GM23248 (cell line): Measurements from ENCODE around the gene EVI5L. TPM values are rescaled to one million over a fixed set of nuclear protein-coding genes. Genes with fewer than 3 reads are reported as not detected.

Experiments
- DNase-seq: peaks from one replicate; pipeline ENCODE4 v3.0.0-alpha.2; 2015
- H2AFZ ChIP-seq: fragments of 200-600 bp; sonication (generic); 2 replicates; pipeline ENCODE4 v1.6.1; 2016; ENCODE audit warnings: antibody characterized with exemption
- H3F3A ChIP-seq: fragments of 200-600 bp; sonication (generic); 2 replicates; pipeline ENCODE4 v1.6.1; 2016; ENCODE audit warnings: mild to moderate bottlenecking, antibody characterized with exemption, mixed run types; ENCODE audit not compliant: insufficient read depth
- H3K27ac ChIP-seq: fragments of 200-600 bp; sonication (generic); 2 replicates; pipeline ENCODE4 v1.5.1; 2016; ENCODE audit warnings: mild to moderate bottlenecking
- H3K27me3 ChIP-seq: fragments of 200-600 bp; sonication (generic); replicated peaks from 2 replicates; pipeline ENCODE4 v1.6.1; 2016; ENCODE audit warnings: mild to moderate bottlenecking; ENCODE audit not compliant: insufficient read depth
- H3K36me3 ChIP-seq: fragments of 200-600 bp; sonication (generic); 2 replicates; pipeline ENCODE4 v1.6.1; 2016; ENCODE audit warnings: low read depth, mild to moderate bottlenecking
- H3K4me1 ChIP-seq: fragments of 200-600 bp; sonication (generic); 2 replicates; pipeline ENCODE4 v1.6.1; 2016; ENCODE audit warnings: mild to moderate bottlenecking; ENCODE audit not compliant: insufficient read depth
- H3K4me2 ChIP-seq: fragments of 200-600 bp; sonication (generic); one replicate; pipeline ENCODE4 v1.6.1; 2016; ENCODE audit warnings: mild to moderate bottlenecking; ENCODE audit not compliant: unreplicated experiment
- H3K4me3 ChIP-seq: fragments of 200-600 bp; sonication (generic); 2 replicates; pipeline ENCODE4 v1.5.1; 2016; ENCODE audit warnings: mild to moderate bottlenecking
- H3K79me2 ChIP-seq: fragments of 200-600 bp; sonication (generic); 2 replicates; pipeline ENCODE4 v1.6.1; 2016; ENCODE audit warnings: mild to moderate bottlenecking; ENCODE audit not compliant: insufficient read depth
- H3K9ac ChIP-seq: fragments of 200-600 bp; sonication (generic); 2 replicates; pipeline ENCODE4 v1.6.1; 2016; ENCODE audit warnings: mild to moderate bottlenecking
- H3K9me2 ChIP-seq: fragments of 200-600 bp; sonication (generic); 2 replicates; pipeline ENCODE4 v1.6.1; 2016; ENCODE audit warnings: mixed run types, mild to moderate bottlenecking, moderate library complexity; ENCODE audit not compliant: insufficient read depth
- H3K9me3 ChIP-seq: fragments of 200-600 bp; sonication (generic); one replicate; pipeline ENCODE4 v1.6.1; 2017; ENCODE audit warnings: low read depth
- H4K20me1 ChIP-seq: fragments of 200-600 bp; sonication (generic); 2 replicates; pipeline ENCODE4 v1.6.0; 2016; ENCODE audit not compliant: insufficient read depth
- EZH2 ChIP-seq: fragments of 200-600 bp; sonication (generic); IDR thresholded peaks from 2 replicates; pipeline ENCODE4 v1.6.1; 2018; ENCODE audit warnings: antibody characterized with exemption, mild to moderate bottlenecking; ENCODE audit not compliant: insufficient read depth, poor library complexity, severe bottlenecking
- EZH2phosphoT487 ChIP-seq: fragments of 200-600 bp; sonication (generic); IDR thresholded peaks from 2 replicates; pipeline ENCODE4 v1.6.1; 2018; ENCODE audit warnings: antibody characterized with exemption, moderate library complexity, mild to moderate bottlenecking, low read depth; ENCODE audit not compliant: insufficient read depth
- whole genome bisulfite sequencing, 2 experiments: methylation state at CpG; one replicate each; pipeline ENCODE4 v1.1.6; 2015 to 2017; ENCODE audit warnings: low lambda C conversion rate in 2 of 2, low coverage in 1 of 2; ENCODE audit errors: missing lambda C conversion rate in 2 of 2; 5-methylcytosine and 5-hydroxymethylcytosine counted together
- in situ Hi-C: fragments of 300-500 bp; cut with MboI; formaldehyde crosslinking; loops from 2 replicates; pipeline ENCODE4 v1.15.0; 2020
- polyA plus RNA-seq: library from polyadenylated mRNA; unstranded; fragments of >200 nt; fragmentation: Nextera tagmentation; extraction: Ambion mirVana; gene quantifications from 2 replicates; pipeline ENCODE4 v1.2.1, GENCODE V29; 2016
- total RNA-seq: library from RNA; depleted of rRNA; stranded (reverse); fragments of >200 nt; shearing (Covaris generic); gene quantifications from 2 replicates; pipeline ENCODE4 v1.2.3, GENCODE V29; 2014

Gene EVI5L
- total and polyA plus RNA-seq, 2 experiments from 2014 or later: 6.9 to 24.3 TPM

- H3K4me2 ChIP-seq: no peak overlapping the region
- no peak for DNase-seq
- H3K27ac ChIP-seq: no peak overlapping the region
- H3K9me3 ChIP-seq: no peaks in the 10 kb centered on the region
- H2AFZ ChIP-seq: no peak overlapping the region
- no peaks in the 10 kb centered on the region for H3K4me1 ChIP-seq
- no peak overlapping the region for H3K9ac ChIP-seq
- no peaks in the 10 kb centered on the region for H4K20me1 ChIP-seq
- TF ChIP-seq EZH2phosphoT487: no peak
- TF ChIP-seq EZH2: no peak
- H3K4me3 ChIP-seq: no peak overlapping the region
- H3K79me2 ChIP-seq: no peaks in the 10 kb centered on the region
- in situ Hi-C loops: no loop called here
- WGBS, 2 experiments: 35 to 38% methylated on average over 9 to 10 of the region's 10 CpGs
- no peaks in the 10 kb centered on the region for H3K9me2 ChIP-seq
- no peaks in the 10 kb centered on the region for H3F3A ChIP-seq
- no peaks in the 10 kb centered on the region for H3K36me3 ChIP-seq
- no peaks in the 10 kb centered on the region for H3K27me3 ChIP-seq
Observed at GRCh38 chr19:7865262-7865911, 35.4 kb downstream of the EVI5L start.

- H3F3A ChIP-seq: peaks cover 10% of the 10 kb centered on the region
- DNase-seq: no peak
Observed at GRCh38 chr19:7866399-7867091, 36.5 kb downstream of the EVI5L start.

GRCh38 chr19:7867092-7867844 lies 37.2 kb downstream of the EVI5L start:
- Histone ChIP-seq H3K36me3 (no peaks in the 10 kb centered on the region), H3K9me2 (no peaks in the 10 kb centered on the region), H3K9me3 (no peaks in the 10 kb centered on the region), H3K9ac (no peak overlapping the region), H2AFZ (no peak overlapping the region), H3K79me2 (no peaks in the 10 kb centered on the region), H3F3A (peaks cover 14% of the 10 kb centered on the region), H3K4me3 (no peak overlapping the region), H3K27ac (no peak overlapping the region), H3K4me2 (no peak overlapping the region), H3K4me1 (no peaks in the 10 kb centered on the region; the same call in 1 of the 2 replicates), H4K20me1 (no peaks in the 10 kb centered on the region), H3K27me3 (no peaks in the 10 kb centered on the region)
- in situ Hi-C loops: no loop called here
- TF ChIP-seq EZH2phosphoT487: no peak
- TF ChIP-seq EZH2: no peak
- WGBS, 2 experiments: 71 to 73% methylated on average over 8 to 9 of the region's 9 CpGs
- no peak for DNase-seq

More at GRCh38 chr19:7866399-7867091, 36.5 kb downstream of the EVI5L start:
- Histone ChIP-seq H3K79me2 (no peaks in the 10 kb centered on the region), H3K9ac (no peak overlapping the region), H3K27me3 (no peaks in the 10 kb centered on the region), H3K9me3 (no peaks in the 10 kb centered on the region), H3K4me2 (no peak overlapping the region), H3K9me2 (no peaks in the 10 kb centered on the region), H3K36me3 (no peaks in the 10 kb centered on the region), H3K4me3 (no peak overlapping the region), H3K27ac (no peak overlapping the region), H2AFZ (no peak overlapping the region), H3K4me1 (no peaks in the 10 kb centered on the region), H4K20me1 (no peaks in the 10 kb centered on the region)
- in situ Hi-C loops: no loop called here
- TF ChIP-seq EZH2 (no peak), EZH2phosphoT487 (no peak)
- 67 to 72% methylated on average over 12 of the region's 12 CpGs for WGBS, 2 experiments

- Histone ChIP-seq H3K9me2 (no peaks in the 10 kb centered on the region), H3K9ac (no peak overlapping the region), H3K79me2 (no peaks in the 10 kb centered on the region), H3K4me2 (peak overlapping the region; percentile 13), H3K4me3 (peak overlapping the region; percentile 43; the same call in 1 of the 2 replicates), H3K36me3 (no peaks in the 10 kb centered on the region), H3K27ac (no peak overlapping the region), H3F3A (peaks cover 14% of the 10 kb centered on the region), H3K9me3 (no peaks in the 10 kb centered on the region), H3K27me3 (peaks cover 7% of the 10 kb centered on the region), H2AFZ (peak overlapping the region; percentile 53), H4K20me1 (no peaks in the 10 kb centered on the region), H3K4me1 (no peaks in the 10 kb centered on the region; the same call in 1 of the 2 replicates)
- 13 to 16% methylated on average over 20 to 21 of the region's 21 CpGs for WGBS, 2 experiments
- peak; percentile 43 for DNase-seq
- TF ChIP-seq EZH2phosphoT487 (no peak), EZH2 (no peak)
- in situ Hi-C loops: no loop called here
Observed at GRCh38 chr19:7868326-7868670, 38.3 kb downstream of the EVI5L start.
